SW480 (cell line): ENCODE data around the gene SLC1A4.

ENCODE experiments used
- DNase-seq: peaks from one replicate; pipeline ENCODE4 v3.0.0-alpha.2; 2016; ENCODE audit warnings: low spot score

SLC1A4 gene

GRCh38 chr2:65072181-65072970, 83.2 kb downstream of the SLC1A4 start:
- no peak for DNase-seq
